Neural cell (in vitro differentiated cells): ENCODE data around the gene TOMM22.

Source experiments
- EZH2 ChIP-seq: fragments of 200-600, 300-800 bp; shearing (Covaris generic), sonication (generic); IDR thresholded peaks from 2 replicates; pipeline ENCODE4 v1.6.1; 2014; ENCODE audit warnings: antibody characterized with exemption, low read length, borderline replicate concordance, mild to moderate bottlenecking; ENCODE audit not compliant: insufficient read depth, poor library complexity, severe bottlenecking
- POLR2AphosphoS5 ChIP-seq: IDR thresholded peaks from 2 replicates; pipeline ENCODE4 v1.6.1; 2012
- RAD21 ChIP-seq: fragments of 450-650 bp; conservative IDR thresholded peaks from 2 replicates; pipeline ENCODE4 v1.6.1; 2014; ENCODE audit warnings: antibody characterized with exemption, mild to moderate bottlenecking, moderate library complexity
- TAF1 ChIP-seq: IDR thresholded peaks from 2 replicates; pipeline ENCODE4 v1.6.1; 2012; ENCODE audit warnings: low read depth
- TF ChIP-seq, protein P1 (sequence below): fragments of 450-650 bp; IDR thresholded peaks from 2 replicates; pipeline ENCODE4 v1.5.1; 2014; ENCODE audit warnings: antibody characterized with exemption, mild to moderate bottlenecking, moderate library complexity; ENCODE audit not compliant: poor library complexity, severe bottlenecking
- TF ChIP-seq, protein P2 (sequence below): IDR thresholded peaks from 2 replicates; pipeline ENCODE4 v1.6.1; 2012; ENCODE audit warnings: borderline replicate concordance

DNA sequence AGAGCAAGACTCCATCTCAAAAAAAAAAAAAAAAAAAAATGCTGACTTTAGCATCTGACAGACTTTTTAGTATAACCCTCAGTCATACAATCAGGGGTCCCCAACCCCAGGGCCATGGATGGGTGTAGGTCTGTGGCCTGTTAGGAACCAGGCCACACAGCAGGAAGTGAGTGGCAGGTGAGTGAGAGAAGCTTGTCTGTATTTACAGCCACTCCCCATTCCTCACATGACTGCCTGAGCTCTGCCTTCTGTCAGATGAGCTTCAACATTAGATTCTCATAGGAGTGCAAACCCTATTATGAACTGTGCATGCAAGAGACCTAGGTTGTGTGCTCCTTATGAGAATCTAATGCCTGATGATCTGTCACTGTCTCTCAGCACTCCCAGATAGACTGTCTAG, 28.9 kb upstream of the TOMM22 start:
- TF ChIP-seq, protein P1, sequence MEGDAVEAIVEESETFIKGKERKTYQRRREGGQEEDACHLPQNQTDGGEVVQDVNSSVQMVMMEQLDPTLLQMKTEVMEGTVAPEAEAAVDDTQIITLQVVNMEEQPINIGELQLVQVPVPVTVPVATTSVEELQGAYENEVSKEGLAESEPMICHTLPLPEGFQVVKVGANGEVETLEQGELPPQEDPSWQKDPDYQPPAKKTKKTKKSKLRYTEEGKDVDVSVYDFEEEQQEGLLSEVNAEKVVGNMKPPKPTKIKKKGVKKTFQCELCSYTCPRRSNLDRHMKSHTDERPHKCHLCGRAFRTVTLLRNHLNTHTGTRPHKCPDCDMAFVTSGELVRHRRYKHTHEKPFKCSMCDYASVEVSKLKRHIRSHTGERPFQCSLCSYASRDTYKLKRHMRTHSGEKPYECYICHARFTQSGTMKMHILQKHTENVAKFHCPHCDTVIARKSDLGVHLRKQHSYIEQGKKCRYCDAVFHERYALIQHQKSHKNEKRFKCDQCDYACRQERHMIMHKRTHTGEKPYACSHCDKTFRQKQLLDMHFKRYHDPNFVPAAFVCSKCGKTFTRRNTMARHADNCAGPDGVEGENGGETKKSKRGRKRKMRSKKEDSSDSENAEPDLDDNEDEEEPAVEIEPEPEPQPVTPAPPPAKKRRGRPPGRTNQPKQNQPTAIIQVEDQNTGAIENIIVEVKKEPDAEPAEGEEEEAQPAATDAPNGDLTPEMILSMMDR: no peak
- TF ChIP-seq TAF1 (no peak), EZH2 (no peak), RAD21 (no peak), POLR2AphosphoS5 (no peak)
- TF ChIP-seq, protein P2, sequence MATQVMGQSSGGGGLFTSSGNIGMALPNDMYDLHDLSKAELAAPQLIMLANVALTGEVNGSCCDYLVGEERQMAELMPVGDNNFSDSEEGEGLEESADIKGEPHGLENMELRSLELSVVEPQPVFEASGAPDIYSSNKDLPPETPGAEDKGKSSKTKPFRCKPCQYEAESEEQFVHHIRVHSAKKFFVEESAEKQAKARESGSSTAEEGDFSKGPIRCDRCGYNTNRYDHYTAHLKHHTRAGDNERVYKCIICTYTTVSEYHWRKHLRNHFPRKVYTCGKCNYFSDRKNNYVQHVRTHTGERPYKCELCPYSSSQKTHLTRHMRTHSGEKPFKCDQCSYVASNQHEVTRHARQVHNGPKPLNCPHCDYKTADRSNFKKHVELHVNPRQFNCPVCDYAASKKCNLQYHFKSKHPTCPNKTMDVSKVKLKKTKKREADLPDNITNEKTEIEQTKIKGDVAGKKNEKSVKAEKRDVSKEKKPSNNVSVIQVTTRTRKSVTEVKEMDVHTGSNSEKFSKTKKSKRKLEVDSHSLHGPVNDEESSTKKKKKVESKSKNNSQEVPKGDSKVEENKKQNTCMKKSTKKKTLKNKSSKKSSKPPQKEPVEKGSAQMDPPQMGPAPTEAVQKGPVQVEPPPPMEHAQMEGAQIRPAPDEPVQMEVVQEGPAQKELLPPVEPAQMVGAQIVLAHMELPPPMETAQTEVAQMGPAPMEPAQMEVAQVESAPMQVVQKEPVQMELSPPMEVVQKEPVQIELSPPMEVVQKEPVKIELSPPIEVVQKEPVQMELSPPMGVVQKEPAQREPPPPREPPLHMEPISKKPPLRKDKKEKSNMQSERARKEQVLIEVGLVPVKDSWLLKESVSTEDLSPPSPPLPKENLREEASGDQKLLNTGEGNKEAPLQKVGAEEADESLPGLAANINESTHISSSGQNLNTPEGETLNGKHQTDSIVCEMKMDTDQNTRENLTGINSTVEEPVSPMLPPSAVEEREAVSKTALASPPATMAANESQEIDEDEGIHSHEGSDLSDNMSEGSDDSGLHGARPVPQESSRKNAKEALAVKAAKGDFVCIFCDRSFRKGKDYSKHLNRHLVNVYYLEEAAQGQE: no peak
